DOHH2 (cell line): ENCODE data around the gene ANTXR1.

ENCODE experiments used
- H3F3A ChIP-seq: fragments of 200-600 bp; sonication (generic), shearing (Covaris generic); 2 replicates; pipeline ENCODE4 v1.6.0; 2016; ENCODE audit warnings: antibody characterized with exemption, mild to moderate bottlenecking; ENCODE audit not compliant: control insufficient read depth, insufficient read depth
- H3K27ac ChIP-seq: fragments of 200-600 bp; sonication (generic); 2 replicates; pipeline ENCODE4 v1.5.1; 2014; ENCODE audit warnings: low read depth, mild to moderate bottlenecking, low read length, moderate library complexity
- H3K27me3 ChIP-seq: fragments of 200-600 bp; sonication (generic); 2 replicates; pipeline ENCODE4 v1.6.1; 2014; ENCODE audit warnings: mild to moderate bottlenecking, low read length, mixed read lengths; ENCODE audit not compliant: control insufficient read depth
- H3K36me3 ChIP-seq: fragments of 200-600 bp; sonication (generic); 2 replicates; pipeline ENCODE4 v1.6.1; 2014; ENCODE audit warnings: mild to moderate bottlenecking, low read length, moderate library complexity, mixed read lengths; ENCODE audit not compliant: control insufficient read depth
- H3K4me1 ChIP-seq: fragments of 200-600 bp; sonication (generic); 2 replicates; pipeline ENCODE4 v1.6.1; 2014; ENCODE audit warnings: mild to moderate bottlenecking, low read length, mixed read lengths; ENCODE audit not compliant: control insufficient read depth
- H3K4me2 ChIP-seq: fragments of 200-600 bp; sonication (generic); 2 replicates; pipeline ENCODE4 v1.6.0; 2014; ENCODE audit warnings: mild to moderate bottlenecking, low read length, moderate library complexity
- H3K4me3 ChIP-seq: fragments of 200-600 bp; sonication (generic); 2 replicates; pipeline ENCODE4 v1.5.1; 2014; ENCODE audit warnings: mild to moderate bottlenecking, low read length, mixed read lengths
- H3K79me2 ChIP-seq: fragments of 200-600 bp; sonication (generic); 2 replicates; pipeline ENCODE4 v1.6.1; 2014; ENCODE audit warnings: mild to moderate bottlenecking, low read length, mixed read lengths; ENCODE audit not compliant: control insufficient read depth
- H3K9me2 ChIP-seq: fragments of 200-600 bp; sonication (generic); replicated peaks from 2 replicates; pipeline ENCODE4 v1.6.1; 2014; ENCODE audit warnings: mild to moderate bottlenecking, low read length, mixed read lengths; ENCODE audit not compliant: control insufficient read depth
- H3K9me3 ChIP-seq: fragments of 200-600 bp; sonication (generic); 2 replicates; pipeline ENCODE4 v1.6.1; 2014; ENCODE audit warnings: antibody characterized with exemption, low read length, mixed read lengths; ENCODE audit not compliant: control insufficient read depth, insufficient read depth
- H4K20me1 ChIP-seq: fragments of 200-600 bp; sonication (generic); 2 replicates; pipeline ENCODE4 v1.6.0; 2014; ENCODE audit warnings: low read depth, mild to moderate bottlenecking, antibody characterized with exemption, low read length, moderate library complexity; ENCODE audit not compliant: control insufficient read depth, insufficient read depth
- EZH2phosphoT487 ChIP-seq: fragments of 200-600 bp; sonication (generic); IDR thresholded peaks from 2 replicates; pipeline ENCODE4 v1.6.1; 2017; ENCODE audit warnings: borderline replicate concordance, mild to moderate bottlenecking, antibody characterized with exemption, low read length, moderate library complexity, mixed read lengths
- TF ChIP-seq, protein P1 (sequence below): fragments of 200-600 bp; sonication (generic); IDR thresholded peaks from one replicate; pipeline ENCODE4 v1.5.1; 2014; ENCODE audit warnings: antibody characterized with exemption, mild to moderate bottlenecking, low read depth, low read length; ENCODE audit not compliant: poor library complexity, severe bottlenecking

ANTXR1 gene

DNA sequence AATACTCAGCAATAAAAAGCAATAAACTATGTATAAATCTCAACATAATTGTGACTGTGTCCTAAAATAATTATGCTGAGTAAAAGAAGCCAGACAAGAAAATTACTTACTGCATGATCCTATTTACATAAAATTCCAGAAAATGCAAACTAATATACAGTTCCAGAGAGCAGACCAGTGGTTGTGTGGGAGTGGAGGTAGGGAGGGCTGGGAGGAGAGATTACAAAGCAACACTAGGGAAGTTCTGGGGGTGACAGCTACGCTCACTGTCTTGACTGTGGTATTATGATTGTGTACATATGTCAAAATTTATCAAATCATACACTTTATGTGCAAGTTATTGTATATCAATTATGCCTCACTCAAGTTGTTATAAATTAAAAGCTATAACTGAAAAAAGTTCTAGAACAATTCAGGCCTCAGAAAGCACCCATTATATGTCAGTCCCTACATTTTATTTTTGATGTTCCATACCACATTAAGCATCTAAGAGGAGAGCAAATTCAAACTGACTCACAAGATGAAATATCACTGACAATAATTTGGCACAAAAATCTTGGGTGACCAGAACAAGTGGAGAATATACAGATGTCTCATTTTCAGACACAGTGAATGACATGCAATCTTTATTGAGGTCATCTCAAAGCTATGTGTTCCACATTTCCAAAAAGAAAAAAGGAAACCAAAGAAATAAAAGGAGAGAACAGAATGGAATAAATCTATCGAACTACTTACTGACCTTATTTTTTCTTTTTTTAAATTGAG, 85.1 kb downstream of the ANTXR1 start:
- Histone ChIP-seq H3K79me2 (no peaks in the 10 kb centered on the region), H3K4me2 (no peak overlapping the region), H3F3A (no peaks in the 10 kb centered on the region), H3K27ac (no peak overlapping the region), H3K9me3 (no peaks in the 10 kb centered on the region), H3K36me3 (no peaks in the 10 kb centered on the region), H4K20me1 (no peaks in the 10 kb centered on the region), H3K27me3 (no peaks in the 10 kb centered on the region; the same call in 1 of the 2 replicates), H3K9me2 (no peaks in the 10 kb centered on the region), H3K4me1 (no peaks in the 10 kb centered on the region), H3K4me3 (no peak overlapping the region)
- no peak for TF ChIP-seq EZH2phosphoT487
- TF ChIP-seq, protein P1, sequence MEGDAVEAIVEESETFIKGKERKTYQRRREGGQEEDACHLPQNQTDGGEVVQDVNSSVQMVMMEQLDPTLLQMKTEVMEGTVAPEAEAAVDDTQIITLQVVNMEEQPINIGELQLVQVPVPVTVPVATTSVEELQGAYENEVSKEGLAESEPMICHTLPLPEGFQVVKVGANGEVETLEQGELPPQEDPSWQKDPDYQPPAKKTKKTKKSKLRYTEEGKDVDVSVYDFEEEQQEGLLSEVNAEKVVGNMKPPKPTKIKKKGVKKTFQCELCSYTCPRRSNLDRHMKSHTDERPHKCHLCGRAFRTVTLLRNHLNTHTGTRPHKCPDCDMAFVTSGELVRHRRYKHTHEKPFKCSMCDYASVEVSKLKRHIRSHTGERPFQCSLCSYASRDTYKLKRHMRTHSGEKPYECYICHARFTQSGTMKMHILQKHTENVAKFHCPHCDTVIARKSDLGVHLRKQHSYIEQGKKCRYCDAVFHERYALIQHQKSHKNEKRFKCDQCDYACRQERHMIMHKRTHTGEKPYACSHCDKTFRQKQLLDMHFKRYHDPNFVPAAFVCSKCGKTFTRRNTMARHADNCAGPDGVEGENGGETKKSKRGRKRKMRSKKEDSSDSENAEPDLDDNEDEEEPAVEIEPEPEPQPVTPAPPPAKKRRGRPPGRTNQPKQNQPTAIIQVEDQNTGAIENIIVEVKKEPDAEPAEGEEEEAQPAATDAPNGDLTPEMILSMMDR = no peak

GRCh38 chr2:69099541-69099940, 86.6 kb downstream of the ANTXR1 start:
- H3K4me1 ChIP-seq = no peaks in the 10 kb centered on the region
- H3K79me2 ChIP-seq = no peaks in the 10 kb centered on the region
- H3K9me2 ChIP-seq = no peaks in the 10 kb centered on the region
- TF ChIP-seq, protein P1 = no peak
- no peak for TF ChIP-seq EZH2phosphoT487
- no peak overlapping the region for H3K27ac ChIP-seq
- no peak overlapping the region for H3K4me2 ChIP-seq
- no peaks in the 10 kb centered on the region for H3K9me3 ChIP-seq
- no peaks in the 10 kb centered on the region for H4K20me1 ChIP-seq
- H3K4me3 ChIP-seq = no peak overlapping the region
- no peaks in the 10 kb centered on the region; the same call in 1 of the 2 replicates for H3K27me3 ChIP-seq
- no peaks in the 10 kb centered on the region for H3K36me3 ChIP-seq
- no peaks in the 10 kb centered on the region for H3F3A ChIP-seq

- H4K20me1 ChIP-seq = no peaks in the 10 kb centered on the region
- TF ChIP-seq, protein P1 = no peak
- TF ChIP-seq EZH2phosphoT487 = no peak
- H3K27ac ChIP-seq = no peak overlapping the region
- H3K79me2 ChIP-seq = no peaks in the 10 kb centered on the region
- H3K4me1 ChIP-seq = no peaks in the 10 kb centered on the region
- no peaks in the 10 kb centered on the region for H3K36me3 ChIP-seq
- H3F3A ChIP-seq = no peaks in the 10 kb centered on the region
- no peaks in the 10 kb centered on the region for H3K9me3 ChIP-seq
- no peaks in the 10 kb centered on the region for H3K9me2 ChIP-seq
- no peaks in the 10 kb centered on the region; the same call in 1 of the 2 replicates for H3K27me3 ChIP-seq
- H3K4me3 ChIP-seq = no peak overlapping the region
- H3K4me2 ChIP-seq = no peak overlapping the region
Measured at GRCh38 chr2:69100220-69100723, 87.3 kb downstream of the ANTXR1 start.
